CD14-positive monocyte (primary cell): ENCODE data around the gene CEACAM1. TPM values are rescaled to one million over a fixed set of nuclear protein-coding genes. Genes with fewer than 3 reads are reported as not detected.

ENCODE experiments used
- DNase-seq, 3 donors: peaks; one replicate each; pipeline ENCODE4 v3.0.0-alpha.2; 2011 to 2022
- H2AFZ ChIP-seq: 2 replicates; pipeline ENCODE4 v1.6.0; 2012; ENCODE audit warnings: mild to moderate bottlenecking, low read depth, low read length, inconsistent platforms; ENCODE audit not compliant: insufficient read depth, poor library complexity, severe bottlenecking
- H3K27ac ChIP-seq, 2 donors: 1 replicate in 1 of 2; 2 replicates in 1 of 2; pipeline ENCODE4 v1.5.1; 2012 to 2013; ENCODE audit warnings: low read length in 2 of 2, control low read depth in 1 of 2, inconsistent platforms in 1 of 2, low read depth in 1 of 2, mild to moderate bottlenecking in 1 of 2
- H3K27me3 ChIP-seq, 2 donors: one replicate each; pipeline versions ENCODE4 v1.6.0 to v1.6.1; 2011 to 2013; ENCODE audit warnings: low read length in 2 of 2; ENCODE audit not compliant: control insufficient read depth in 2 of 2, insufficient read depth in 2 of 2
- H3K36me3 ChIP-seq, 2 donors: replicated peaks in 1 of 2; 1 replicate in 1 of 2; 2 replicates in 1 of 2; pipeline versions ENCODE4 v1.5.1 to v1.6.1; 2012 to 2013; ENCODE audit warnings: low read length in 2 of 2, control low read depth in 1 of 2, inconsistent platforms in 1 of 2, mild to moderate bottlenecking in 1 of 2; ENCODE audit not compliant: insufficient read depth in 2 of 2, control insufficient read depth in 1 of 2
- H3K4me1 ChIP-seq, 2 donors: 1 replicate in 1 of 2; 2 replicates in 1 of 2; pipeline versions ENCODE4 v1.5.1 to v1.6.1; 2012 to 2013; ENCODE audit warnings: low read length in 2 of 2, control low read depth in 1 of 2, inconsistent platforms in 1 of 2, mild to moderate bottlenecking in 1 of 2, moderate library complexity in 1 of 2; ENCODE audit not compliant: insufficient read depth in 2 of 2, control insufficient read depth in 1 of 2
- H3K4me2 ChIP-seq: replicated peaks from 2 replicates; pipeline ENCODE3; 2012; ENCODE audit warnings: low read length, moderate library complexity, mild to moderate bottlenecking; ENCODE audit not compliant: poor library complexity, severe bottlenecking; ENCODE audit errors: extremely low read depth
- H3K4me3 ChIP-seq, 3 experiments: fragments of 200-600 bp in 1 of 3; sonication (generic) in 1 of 3; replicated peaks in 1 of 3; 1 replicate in 2 of 3; 2 replicates in 1 of 3; pipeline ENCODE4 v1.5.1; 2011 to 2013; ENCODE audit warnings: low read length in 3 of 3, mild to moderate bottlenecking in 3 of 3, control low read depth in 2 of 3, low read depth in 2 of 3, inconsistent platforms in 1 of 3, moderate library complexity in 1 of 3
- H3K79me2 ChIP-seq: 2 replicates; pipeline ENCODE4 v1.6.0; 2012; ENCODE audit warnings: mild to moderate bottlenecking, control low read depth, inconsistent platforms, low read length, moderate library complexity; ENCODE audit not compliant: insufficient read depth
- H3K9ac ChIP-seq: 2 replicates; pipeline ENCODE4 v1.6.0; 2017; ENCODE audit warnings: low read length, mild to moderate bottlenecking; ENCODE audit not compliant: insufficient read depth, poor library complexity, severe bottlenecking
- H3K9me3 ChIP-seq, 2 donors: replicated peaks in 1 of 2; 1 replicate in 1 of 2; 2 replicates in 1 of 2; pipeline versions ENCODE4 v1.5.1 to v1.6.1; 2012 to 2013; ENCODE audit warnings: low read length in 2 of 2, control low read depth in 1 of 2; ENCODE audit not compliant: control insufficient read depth in 1 of 2, insufficient read depth in 1 of 2
- H4K20me1 ChIP-seq: 2 replicates; pipeline ENCODE4 v1.6.0; 2012; ENCODE audit warnings: mild to moderate bottlenecking, low read length, control low read depth, moderate library complexity; ENCODE audit not compliant: insufficient read depth
- H3K27ac Mint-ChIP-seq, 7 donors: one replicate each; pipeline ENCODE4 v1.8.0; 2020; ENCODE audit warnings: mild to moderate bottlenecking in 7 of 7, mixed read lengths in 7 of 7, moderate library complexity in 6 of 7, inconsistent platforms in 2 of 7
- H3K27me3 Mint-ChIP-seq, 3 donors: one replicate each; pipeline ENCODE4 v1.8.0; 2021 to 2022; ENCODE audit warnings: low read depth in 3 of 3, mild to moderate bottlenecking in 3 of 3, mixed read lengths in 3 of 3, moderate library complexity in 3 of 3, inconsistent platforms in 1 of 3
- H3K36me3 Mint-ChIP-seq, 2 donors: one replicate each; pipeline ENCODE4 v1.8.0; 2020; ENCODE audit warnings: mixed read lengths in 2 of 2, inconsistent platforms in 1 of 2, mild to moderate bottlenecking in 1 of 2
- H3K4me1 Mint-ChIP-seq: one replicate; pipeline ENCODE4 v1.8.0; 2020; ENCODE audit warnings: mild to moderate bottlenecking, mixed read lengths
- H3K4me3 Mint-ChIP-seq, 2 donors: one replicate each; pipeline ENCODE4 v1.8.0; 2020; ENCODE audit warnings: mild to moderate bottlenecking in 2 of 2, mixed read lengths in 2 of 2, moderate library complexity in 1 of 2
- H3K9me3 Mint-ChIP-seq, 7 donors: one replicate each; pipeline ENCODE4 v1.8.0; 2020 to 2022; ENCODE audit warnings: mixed read lengths in 7 of 7, mild to moderate bottlenecking in 6 of 7, moderate library complexity in 6 of 7, inconsistent platforms in 2 of 7
- CTCF ChIP-seq: fragments of 200-600 bp; IDR thresholded peaks from one replicate; pipeline ENCODE4 v1.8.0; 2022; ENCODE audit warnings: antibody characterized with exemption, mild to moderate bottlenecking
- WGBS: methylation state at CpG from one replicate; pipeline ENCODE4 v1.1.5; 2013; ENCODE audit warnings: missing lambda C conversion rate; ENCODE audit not compliant: insufficient coverage; 5-methylcytosine and 5-hydroxymethylcytosine counted together
- intact Hi-C, 2 donors: fragments of 100-400 bp; cut with micrococcal nuclease; formaldehyde crosslinking; loops; one replicate each; pipeline versions ENCODE4 v1.15.0 to v1.15.1; 2023
- polyA plus RNA-seq, 3 donors: library from polyadenylated mRNA; depleted of rRNA in 1 of 3; unstranded in 2 of 3; stranded (reverse) in 1 of 3; fragments of 300-500 nt in 2 of 3; fragments of >200 nt in 1 of 3; fragmentation: Illumina TruSeq in 2 of 3; gene quantifications; 1 replicate in 2 of 3; 2 replicates in 1 of 3; pipeline ENCODE4 v1.2.3, GENCODE V29; 2012 to 2021

The CEACAM1 gene
- polyA plus RNA-seq, 3 donors, result 0.09 to 0.40 (median 0.22) TPM

- peak overlapping the region in 4 of 7 donors; percentile 41 to 80 (median 73) for H3K27ac Mint-ChIP-seq
- H3K4me3 Mint-ChIP-seq, result no peak overlapping the region
- no peak overlapping the region for H3K4me2 ChIP-seq
- H3K4me3 ChIP-seq, result no peak overlapping the region
- no peaks in the 10 kb centered on the region for H3K36me3 Mint-ChIP-seq
- TF ChIP-seq CTCF, result no peak
- H4K20me1 ChIP-seq, result no peaks in the 10 kb centered on the region
- H3K4me1 Mint-ChIP-seq, result peaks cover 26% of the 10 kb centered on the region
- H3K9ac ChIP-seq, result no peak overlapping the region
- no peaks in the 10 kb centered on the region for H3K9me3 ChIP-seq
- no peaks in the 10 kb centered on the region for H3K36me3 ChIP-seq
- peaks cover 25 to 29% of the 10 kb centered on the region in 2 donors for H3K4me1 ChIP-seq
- intact Hi-C loops, result no loop called here
- no CpG with 5 or more reads among the region's 2 CpGs for WGBS
- DNase-seq, result no peak
- H2AFZ ChIP-seq, result no peak overlapping the region
- H3K27me3 Mint-ChIP-seq, result peaks cover 0 to 6% (median 0%) of the 10 kb centered on the region in 3 donors
- H3K79me2 ChIP-seq, result no peaks in the 10 kb centered on the region
- no peaks in the 10 kb centered on the region for H3K27me3 ChIP-seq
- no peaks in the 10 kb centered on the region for H3K9me3 Mint-ChIP-seq
- H3K27ac ChIP-seq, result peak overlapping the region in 1 of 2 donors; percentile 58
These were observed 31.7 kb downstream of the CEACAM1 start for GRCh38 chr19:42496460-42497133.

- WGBS, result 92% methylated on average over 3 of the region's 3 CpGs
- no peaks in the 10 kb centered on the region for H3K36me3 ChIP-seq
- no peaks in the 10 kb centered on the region for H4K20me1 ChIP-seq
- intact Hi-C loops, result no loop called here
- no peak overlapping the region for H3K4me2 ChIP-seq
- Mint-ChIP-seq H3K27me3 (peaks cover 0 to 7% (median 0%) of the 10 kb centered on the region in 3 donors), H3K36me3 (no peaks in the 10 kb centered on the region), H3K27ac (no peak overlapping the region), H3K4me3 (no peak overlapping the region), H3K9me3 (no peaks in the 10 kb centered on the region), H3K4me1 (peaks cover 26% of the 10 kb centered on the region)
- no peaks in the 10 kb centered on the region for H3K9me3 ChIP-seq
- TF ChIP-seq CTCF, result no peak
- H3K9ac ChIP-seq, result no peak overlapping the region
- H3K4me3 ChIP-seq, result no peak overlapping the region
- no peak overlapping the region for H3K27ac ChIP-seq
- H3K4me1 ChIP-seq, result peaks cover 25 to 29% of the 10 kb centered on the region in 2 donors
- DNase-seq, result no peak
- no peak overlapping the region for H2AFZ ChIP-seq
- no peaks in the 10 kb centered on the region for H3K79me2 ChIP-seq
- H3K27me3 ChIP-seq, result no peaks in the 10 kb centered on the region
These were observed 32.6 kb downstream of the CEACAM1 start for GRCh38 chr19:42495663-42496062.
